ENCODE data around the gene RAB3A.

The RAB3A gene

GRCh38 chr19:18183529-18183928 lies 20.3 kb downstream of the RAB3A start:
- Histone ChIP-seq H3K4me2 (ENCODE audit: low read depth, low read length, poor library complexity, severe bottlenecking) (no peak overlapping the region), H3K4me3 (ENCODE audit: insufficient read depth, low read length, poor library complexity, severe bottlenecking) (no peak overlapping the region), H3K9me3 (ENCODE audit: insufficient read depth, low read length) (no peaks in the 10 kb centered on the region), H2AFZ (ENCODE audit: low read depth, low read length, severe bottlenecking) (no peak overlapping the region), H3F3A (ENCODE audit: insufficient read depth) (peaks cover 80% of the 10 kb centered on the region), H3K36me3 (ENCODE audit: low read length) (no peaks in the 10 kb centered on the region), H3K9me2 (replicated peaks; ENCODE audit: insufficient read depth, low read length) (no peaks in the 10 kb centered on the region), H3K9ac (ENCODE audit: low read length) (no peak overlapping the region), H3K27me3 (ENCODE audit: low read length) (no peaks in the 10 kb centered on the region), H3K27ac (ENCODE audit: low read depth, low read length) (peak overlapping the region; percentile 35; the same call in 1 of the 2 replicates), H3K79me2 (ENCODE audit: insufficient read depth, low read length) (no peaks in the 10 kb centered on the region), H4K20me1 (ENCODE audit: low read depth, low read length) (no peaks in the 10 kb centered on the region)
- no peak for TF ChIP-seq CTCF (IDR thresholded peaks at IDR 0.05; ENCODE audit: insufficient read depth, low read length, poor library complexity, severe bottlenecking)
- no peak for TF ChIP-seq EZH2phosphoT487 (conservative IDR thresholded peaks at IDR 0.05; ENCODE audit: low read length)

DNA sequence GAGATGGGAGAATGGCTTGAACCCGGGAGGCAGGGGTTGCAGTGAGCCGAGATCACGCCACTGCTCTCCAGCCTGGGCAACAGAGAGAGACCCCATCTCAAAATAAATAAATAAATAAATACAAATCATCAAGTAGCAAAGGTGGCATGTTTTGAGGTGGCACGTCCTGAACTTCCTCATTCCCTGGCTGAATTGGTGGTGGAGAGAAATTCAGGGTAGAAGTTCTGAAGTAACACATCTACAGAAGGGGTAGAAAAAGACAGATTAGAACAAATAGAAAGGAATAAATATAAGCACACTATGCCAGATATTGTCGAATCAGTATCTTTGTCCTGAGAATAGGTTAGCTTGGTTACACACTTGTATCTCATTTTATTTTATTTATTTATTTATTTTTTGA lies 23.9 kb downstream of the RAB3A start:
- TF ChIP-seq EZH2phosphoT487 (conservative IDR thresholded peaks at IDR 0.05; ENCODE audit: low read length) (no peak), CTCF (IDR thresholded peaks at IDR 0.05; ENCODE audit: insufficient read depth, low read length, poor library complexity, severe bottlenecking) (no peak)
- H2AFZ ChIP-seq (ENCODE audit: low read depth, low read length, severe bottlenecking) = no peak overlapping the region
- H3K79me2 ChIP-seq (ENCODE audit: insufficient read depth, low read length) = peaks cover 13% of the 10 kb centered on the region
- no peaks in the 10 kb centered on the region for H3K27me3 ChIP-seq (ENCODE audit: low read length)
- peak overlapping the region; percentile 29 for H3K4me3 ChIP-seq (ENCODE audit: insufficient read depth, low read length, poor library complexity, severe bottlenecking)
- peak overlapping the region; percentile 79 for H3K27ac ChIP-seq (ENCODE audit: low read depth, low read length)
- no peaks in the 10 kb centered on the region for H3K9me3 ChIP-seq (ENCODE audit: insufficient read depth, low read length)
- peaks cover 59% of the 10 kb centered on the region for H3F3A ChIP-seq (ENCODE audit: insufficient read depth)
- H3K9ac ChIP-seq (ENCODE audit: low read length) = no peak overlapping the region
- H3K36me3 ChIP-seq (ENCODE audit: low read length) = peaks cover 18% of the 10 kb centered on the region
- H3K9me2 ChIP-seq (replicated peaks; ENCODE audit: insufficient read depth, low read length) = no peaks in the 10 kb centered on the region
- peak overlapping the region; percentile 37 for H3K4me2 ChIP-seq (ENCODE audit: low read depth, low read length, poor library complexity, severe bottlenecking)
- peaks cover 2% of the 10 kb centered on the region; the same call in 1 of the 2 replicates for H4K20me1 ChIP-seq (ENCODE audit: low read depth, low read length)

DNA sequence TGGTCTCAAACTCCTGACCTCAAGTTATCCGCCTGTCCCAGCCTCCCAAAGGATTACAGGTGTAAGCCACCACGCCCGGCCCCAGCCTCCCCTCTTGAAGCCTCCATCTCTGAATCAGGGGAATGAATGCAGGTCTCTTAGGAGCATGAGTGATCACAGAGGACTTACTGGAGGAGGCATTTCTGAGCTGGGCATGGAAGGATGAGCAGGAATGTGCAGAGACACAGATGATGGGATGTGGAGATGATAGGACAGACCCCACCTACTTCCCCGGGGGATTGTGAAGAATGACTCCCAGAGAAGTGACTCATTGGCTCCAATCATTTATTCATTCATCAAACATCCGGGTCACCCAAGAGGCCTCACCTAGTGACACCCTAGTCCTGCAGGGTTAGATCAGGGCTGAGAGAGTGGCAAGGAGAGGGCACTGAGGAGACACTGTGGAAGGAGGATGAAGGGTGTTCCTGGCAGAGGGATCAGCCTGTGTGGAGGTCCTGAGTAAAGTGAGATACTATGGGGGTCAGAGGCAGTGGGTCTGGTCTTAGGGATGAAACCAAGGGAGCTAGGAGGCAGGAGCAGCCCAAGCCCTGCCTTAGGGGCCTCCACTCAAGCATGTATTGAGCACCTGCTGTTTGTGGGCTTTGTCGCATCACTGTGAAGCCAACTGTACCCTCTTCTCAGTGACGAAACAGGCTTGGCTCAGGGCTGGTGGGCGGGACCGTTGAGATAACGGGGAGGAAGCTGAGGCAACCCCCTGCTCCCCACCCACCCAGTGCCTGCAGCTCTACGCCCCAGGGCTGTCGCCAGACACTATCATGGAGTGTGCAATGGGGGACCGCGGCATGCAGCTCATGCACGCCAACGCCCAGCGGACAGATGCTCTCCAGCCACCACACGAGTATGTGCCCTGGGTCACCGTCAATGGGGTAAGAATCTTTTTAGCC lies 27.2 kb downstream of the RAB3A start:
- Histone ChIP-seq H4K20me1 (ENCODE audit: low read depth, low read length) (peaks cover 4% of the 10 kb centered on the region; the same call in 1 of the 2 replicates), H3K4me3 (ENCODE audit: insufficient read depth, low read length, poor library complexity, severe bottlenecking) (no peak overlapping the region), H3K4me2 (ENCODE audit: low read depth, low read length, poor library complexity, severe bottlenecking) (peak overlapping the region; percentile 21), H3K9me3 (ENCODE audit: insufficient read depth, low read length) (no peaks in the 10 kb centered on the region), H3K79me2 (ENCODE audit: insufficient read depth, low read length) (peaks cover 26% of the 10 kb centered on the region), H3F3A (ENCODE audit: insufficient read depth) (peaks cover 52% of the 10 kb centered on the region), H2AFZ (ENCODE audit: low read depth, low read length, severe bottlenecking) (no peak overlapping the region), H3K36me3 (ENCODE audit: low read length) (peaks cover 22% of the 10 kb centered on the region), H3K27ac (ENCODE audit: low read depth, low read length) (peak overlapping the region; percentile 22), H3K27me3 (ENCODE audit: low read length) (no peaks in the 10 kb centered on the region), H3K9ac (ENCODE audit: low read length) (peak overlapping the region; percentile 7; the same call in 1 of the 2 replicates), H3K9me2 (replicated peaks; ENCODE audit: insufficient read depth, low read length) (no peaks in the 10 kb centered on the region)
- TF ChIP-seq EZH2phosphoT487 (conservative IDR thresholded peaks at IDR 0.05; ENCODE audit: low read length) = no peak
- TF ChIP-seq CTCF (IDR thresholded peaks at IDR 0.05; ENCODE audit: insufficient read depth, low read length, poor library complexity, severe bottlenecking) = no peak
